ENCODE data around the gene KIF1B. TPM values are rescaled to one million over a fixed set of nuclear protein-coding genes. Genes with fewer than 3 reads are reported as not detected.

The KIF1B gene
- total and polyA plus RNA-seq, 10 of the 15 experiments (the other 5 are each of a cell fraction or from before 2014, with no cell fraction given): 2.1 to 16.5 (median 8.7) TPM

- under 1% methylated on average over 73 of the region's 76 CpGs for WGBS (ENCODE audit: insufficient coverage, insufficient replicate concordance, low lambda C conversion rate, missing lambda C conversion rate)
- ChIA-PET RAD21 (ENCODE audit: unreplicated experiment) (interaction anchor here (0.8 to 3.4 kb wide), 5 partner anchors 10 to 189 kb away, joined by 3 to 16 read pairs (median 6); partner anchors contain the start of gene KIF1B), SMC1A (ENCODE audit: uncharacterized antibody, unreplicated experiment) (interaction anchor here (0.8 to 3.7 kb wide), 5 partner anchors 9 to 189 kb away, joined by 3 to 26 read pairs (median 6); partner anchors contain the start of gene KIF1B), CTCF (interaction anchor here (0.6 to 4.2 kb wide), 7 partner anchors 12 to 524 kb away, joined by 3 to 29 read pairs (median 4); partner anchors contain the start of genes CENPS and KIF1B), POLR2A (interaction anchor here (1.5 to 2.0 kb wide), 3 partner anchors 10 to 32 kb away, joined by 4 to 8 read pairs (median 6); no protein-coding TSS in a partner anchor)
- in situ Hi-C loops (cut with MboI): no loop called here
- Histone ChIP-seq H4K20me1 (ENCODE audit: control insufficient read depth, insufficient read depth) (no peaks in the 10 kb centered on the region), H3K79me2 (ENCODE audit: control insufficient read depth, insufficient read depth, low read length) (peaks cover 19% of the 10 kb centered on the region), H3K4me1 (ENCODE audit: control insufficient read depth, insufficient read depth, low read length) (peaks cover 6% of the 10 kb centered on the region), H3K36me3 (ENCODE audit: control insufficient read depth in 2 of 2, insufficient read depth in 2 of 2, low read length in 1 of 2) (peaks cover 0 to 13% of the 10 kb centered on the region in 2 experiments; a peak in 1 of 4 replicates), H3K27me3 (replicated peaks in 1 of 2; ENCODE audit: control insufficient read depth in 2 of 2, insufficient read depth in 2 of 2, low read length in 1 of 2) (no peaks in the 10 kb centered on the region), H3K4me2 (ENCODE audit: control insufficient read depth, insufficient read depth) (peak within 1 kb of the TSS; percentile 96), H3K4me3 (peak within 1 kb of the TSS; percentile 88), H3K9me3 (replicated peaks; ENCODE audit: control insufficient read depth, insufficient read depth, low read length) (no peaks in the 10 kb centered on the region), H3K9ac (ENCODE audit: control insufficient read depth, insufficient read depth, low read length) (peak within 1 kb of the TSS; percentile 90), H3K27ac (ENCODE audit: control insufficient read depth, insufficient read depth) (peak within 1 kb of the TSS; percentile 75), H2AFZ (ENCODE audit: control insufficient read depth, low read depth, low read length) (peak within 1 kb of the TSS; percentile 98)
- ATAC-seq: peak; percentile 97
- FAIRE-seq: peak; percentile 81
- BruUV-seq (replicated peaks): no TSS peak
- intact Hi-C loops (cut with micrococcal nuclease; ENCODE audit: unreplicated experiment): loop anchor here (1.0 kb wide), 1 partner anchor 11 kb away; no protein-coding TSS in a partner anchor
- DNase-seq (ENCODE audit: low read depth, low spot score): peak; percentile 89
- TF ChIP-seq PKNOX1 (IDR thresholded peaks at IDR 0.05): peak; percentile 99
- no peak for TF ChIP-seq HDAC6 (IDR thresholded peaks at IDR 0.05; ENCODE audit: unreplicated experiment)
- no peak for TF ChIP-seq MYC (IDR thresholded peaks at IDR 0.05; ENCODE audit: insufficient read depth, insufficient read length, insufficient replicate concordance, low read length, severe bottlenecking)
- TF ChIP-seq ZNF384 (IDR thresholded peaks at IDR 0.05; ENCODE audit: borderline replicate concordance, low read depth, low read length): no peak
- peak; percentile 8; the same call in 1 of the 3 replicates for TF ChIP-seq POU2F2 (IDR thresholded peaks at IDR 0.05; ENCODE audit: borderline replicate concordance, low read depth, low read length)
- TF ChIP-seq JUND (IDR thresholded peaks at IDR 0.05; ENCODE audit: low read depth, low read length): 0 out of 2 replicates have a peak, but pooled peaks have one; percentile 25
- no peak for TF ChIP-seq KDM1A (IDR thresholded peaks at IDR 0.05; ENCODE audit: borderline replicate concordance)
- TF ChIP-seq BHLHE40 (IDR thresholded peaks at IDR 0.05; ENCODE audit: borderline replicate concordance in 1 of 2, low read depth in 2 of 2, low read length in 1 of 2): peak; percentile 76 to 90
- TF ChIP-seq ZNF24 (IDR thresholded peaks at IDR 0.05): no peak
- TF ChIP-seq RELB (IDR thresholded peaks at IDR 0.05; ENCODE audit: low read depth): peak; percentile 98
- no peak for TF ChIP-seq BCLAF1 (IDR thresholded peaks at IDR 0.05)
- no peak for TF ChIP-seq EZH2 (IDR thresholded peaks at IDR 0.05; ENCODE audit: borderline replicate concordance, control insufficient read depth, low read depth, low read length)
- TF ChIP-seq CHD4 (IDR thresholded peaks at IDR 0.05): no peak
- TF ChIP-seq PAX8 (IDR thresholded peaks at IDR 0.05): no peak
- peak; percentile 32; the same call in 1 of the 2 replicates for TF ChIP-seq ELK1 (IDR thresholded peaks at IDR 0.05; ENCODE audit: low read depth, low read length)
Observed at GRCh38 chr1:10398734-10399443, 188.5 kb downstream of the KIF1B start, which contains the start of gene PGD. Gene PGD (plus strand): TSS chr1:10399064. CDS start chr1:10399118, 54 bp downstream.
